Glomerular visceral epithelial cell (primary cell): ENCODE results near the gene CPNE2.

Experiments
- DNase-seq: peaks from one replicate; pipeline ENCODE4 v3.0.0-alpha.2; 2016; ENCODE audit errors: extremely low spot score

The CPNE2 gene

DNA sequence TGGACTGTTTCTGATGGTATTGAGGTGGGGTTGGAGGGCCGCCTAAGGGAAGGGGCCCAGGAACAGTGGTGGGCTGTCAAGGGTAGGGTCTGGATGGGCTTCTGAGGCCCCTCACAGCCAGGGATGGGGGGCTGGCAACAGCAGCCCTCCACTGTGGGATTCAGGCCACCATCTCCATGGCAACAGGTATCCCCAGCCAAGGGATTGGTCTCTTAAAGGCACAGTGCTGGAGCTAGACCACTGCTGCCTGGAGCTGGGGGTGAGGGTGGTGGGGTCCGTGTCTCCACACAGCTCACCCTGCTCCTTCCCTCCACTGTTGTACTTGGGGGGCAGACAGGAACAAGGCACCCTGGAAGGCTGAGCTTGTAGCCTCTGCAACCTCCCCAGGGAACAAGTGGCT, 51.6 kb downstream of the CPNE2 start:
- no peak for DNase-seq

DNA sequence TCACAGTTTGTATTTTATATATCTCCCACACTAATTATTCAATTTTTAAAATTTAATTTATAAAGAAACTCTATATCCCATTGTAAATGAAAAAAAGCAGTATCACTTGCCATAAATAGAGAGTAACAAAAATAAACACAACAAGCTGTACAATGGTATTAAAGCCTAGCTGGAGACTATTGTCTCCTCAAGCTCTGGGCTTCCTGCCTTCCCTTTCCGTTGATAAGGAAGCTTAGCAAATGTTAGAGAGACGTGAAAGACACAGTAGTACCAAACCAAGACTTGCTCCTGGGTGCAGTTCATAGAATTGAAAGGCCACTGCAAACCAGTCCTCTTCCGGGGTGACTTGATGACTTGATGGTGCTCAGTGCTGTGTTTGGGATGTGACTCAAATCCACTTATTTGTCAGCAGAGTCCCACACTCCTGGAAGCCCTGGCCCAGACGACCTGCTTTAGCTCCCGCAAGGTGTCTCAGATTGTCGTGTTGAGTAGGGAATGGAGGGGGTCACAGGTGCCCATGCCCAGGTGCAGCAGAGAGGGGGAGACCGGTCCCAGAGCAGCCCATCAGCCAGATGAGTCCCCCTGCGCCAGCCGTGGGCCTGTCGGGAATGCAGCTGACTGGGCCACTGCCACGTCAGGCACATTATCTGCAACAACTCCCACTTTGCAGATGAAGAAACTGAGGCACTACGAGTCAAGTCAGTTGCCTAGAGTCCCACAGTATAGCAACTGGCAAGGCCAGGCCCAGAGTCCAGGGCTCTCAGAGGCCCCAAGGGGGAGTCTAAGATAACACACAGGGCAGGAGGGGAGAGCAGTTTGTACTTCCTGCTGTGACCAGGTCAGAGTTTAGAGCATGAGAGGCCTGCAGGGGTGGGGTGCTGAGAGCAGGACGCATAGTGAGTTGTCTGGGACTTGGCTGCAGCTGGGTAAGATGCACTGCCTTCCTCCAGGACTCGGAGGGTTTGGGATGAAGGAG, 53.0 kb downstream of the CPNE2 start:
- DNase-seq: no peak

DNA sequence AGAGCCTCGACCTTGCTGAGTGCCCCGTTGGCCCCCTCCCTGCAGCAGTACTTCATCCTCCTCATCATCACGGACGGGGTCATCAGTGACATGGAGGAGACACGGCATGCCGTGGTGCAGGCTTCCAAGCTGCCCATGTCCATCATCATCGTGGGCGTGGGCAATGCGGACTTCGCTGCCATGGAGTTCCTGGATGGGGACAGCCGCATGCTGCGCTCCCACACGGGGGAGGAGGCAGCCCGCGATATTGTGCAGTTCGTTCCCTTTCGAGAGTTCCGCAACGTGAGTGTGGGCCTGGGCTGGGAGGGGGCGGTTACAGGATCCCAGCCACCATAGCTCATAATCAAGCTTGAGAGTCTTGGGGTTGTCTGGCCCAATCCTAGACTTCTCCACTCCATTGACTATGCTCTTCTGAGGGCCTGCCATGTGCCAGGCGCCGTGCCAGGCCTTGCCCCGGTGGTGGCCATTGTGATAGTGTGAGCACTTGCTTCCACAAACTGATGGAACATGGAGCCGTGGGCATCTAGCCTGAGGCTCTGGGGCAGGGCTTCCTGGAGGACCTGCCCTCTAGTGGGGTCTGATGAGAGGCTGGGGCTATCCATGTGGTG, 53.8 kb downstream of the CPNE2 start:
- no peak for DNase-seq

DNA sequence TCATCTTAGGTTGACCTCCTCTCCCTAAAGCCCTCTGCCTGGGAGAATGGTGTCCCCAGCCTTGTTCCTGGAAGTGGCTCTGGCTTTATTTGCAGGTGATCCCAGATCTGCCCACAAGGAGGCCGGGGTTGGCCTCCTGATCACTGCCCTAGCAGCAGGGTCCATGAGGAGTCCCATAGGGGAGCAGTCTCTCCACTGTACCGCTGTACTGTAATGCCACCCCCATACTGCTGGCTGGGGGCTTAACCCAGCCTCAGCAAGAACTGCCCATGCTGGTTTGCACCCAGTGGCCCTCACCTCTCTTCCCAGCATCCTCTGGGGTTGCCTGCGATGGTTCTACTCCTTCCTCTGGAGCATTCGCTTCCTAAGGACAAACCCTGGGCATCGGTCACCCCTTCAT, 54.4 kb downstream of the CPNE2 start:
- peak; percentile 16 for DNase-seq

DNA sequence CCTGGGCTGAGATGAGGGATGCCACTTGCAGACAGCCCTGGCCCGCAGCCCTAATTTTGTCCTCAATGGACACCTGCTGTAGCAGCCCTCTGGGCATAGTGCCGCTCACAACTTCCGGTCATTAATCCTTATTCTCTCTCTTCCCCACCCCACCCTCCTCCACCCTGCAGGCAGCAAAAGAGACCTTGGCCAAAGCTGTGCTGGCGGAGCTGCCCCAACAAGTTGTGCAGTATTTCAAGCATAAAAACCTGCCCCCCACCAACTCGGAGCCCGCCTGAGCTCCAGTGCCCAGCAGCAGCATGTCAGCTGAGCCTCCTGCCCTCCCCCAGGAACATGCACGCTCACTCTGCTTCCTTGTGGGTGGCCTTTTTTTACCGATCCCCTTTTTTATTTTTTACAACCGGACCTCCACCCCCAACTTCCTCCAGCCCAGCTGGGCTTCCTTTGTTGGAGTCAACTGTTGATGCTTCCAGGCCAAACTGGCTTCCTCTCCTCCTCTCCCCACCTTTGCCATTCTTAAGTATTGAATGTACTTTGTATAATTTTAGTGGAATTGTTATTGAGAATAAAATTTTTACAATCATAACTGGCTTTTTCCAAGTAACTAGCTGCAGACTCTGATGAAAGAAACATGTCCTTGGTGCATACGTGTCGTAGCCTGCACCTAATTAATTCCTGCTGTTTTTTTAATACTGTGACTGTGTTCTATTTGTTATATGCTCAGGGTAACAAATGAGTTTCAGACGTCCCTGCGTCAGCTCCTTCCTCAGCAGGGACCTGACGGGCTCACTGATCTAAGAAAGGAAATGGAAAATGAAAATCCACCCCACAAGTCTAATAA, 55.2 kb downstream of the CPNE2 start:
- no peak for DNase-seq

DNA sequence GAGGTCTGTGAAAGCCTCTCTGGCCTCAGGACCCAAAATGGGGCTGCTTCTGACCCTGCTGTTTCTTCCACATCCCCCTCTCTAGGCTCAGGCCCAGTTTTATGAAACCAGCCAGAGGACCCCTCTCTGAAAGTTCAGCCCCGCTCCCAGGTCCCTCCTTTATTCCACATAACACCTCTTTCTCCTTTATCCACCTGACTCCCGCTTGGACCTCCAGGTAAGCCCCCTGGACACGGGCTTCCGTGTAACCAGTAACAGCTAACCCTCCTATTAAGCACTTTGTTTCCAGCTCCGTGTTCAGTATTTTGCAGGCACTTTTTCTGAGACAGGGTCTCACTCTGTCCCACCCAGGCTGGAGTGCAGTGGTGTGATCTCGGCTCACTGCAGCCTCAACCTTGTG, 56.1 kb downstream of the CPNE2 start:
- no peak for DNase-seq

DNA sequence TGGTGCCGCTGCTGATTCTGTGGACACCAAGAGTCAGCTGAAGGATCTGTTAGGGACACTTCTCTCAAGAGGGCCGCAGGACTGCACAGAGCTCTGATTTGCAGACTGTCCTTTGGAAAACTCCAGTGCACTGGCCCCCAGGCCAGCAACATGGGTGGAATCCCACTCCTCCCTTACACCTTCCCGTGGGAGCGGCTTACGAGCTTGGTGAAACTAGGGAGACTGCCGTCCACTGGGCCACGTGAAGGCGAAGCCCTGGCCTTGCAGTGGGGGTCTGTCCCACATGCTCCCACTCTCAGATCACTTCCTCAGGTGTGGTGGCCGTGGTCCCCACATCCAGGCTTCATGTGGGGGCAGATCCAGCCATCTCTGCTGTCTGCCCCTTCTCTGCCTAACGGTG, 57.0 kb downstream of the CPNE2 start:
- no peak for DNase-seq

DNA sequence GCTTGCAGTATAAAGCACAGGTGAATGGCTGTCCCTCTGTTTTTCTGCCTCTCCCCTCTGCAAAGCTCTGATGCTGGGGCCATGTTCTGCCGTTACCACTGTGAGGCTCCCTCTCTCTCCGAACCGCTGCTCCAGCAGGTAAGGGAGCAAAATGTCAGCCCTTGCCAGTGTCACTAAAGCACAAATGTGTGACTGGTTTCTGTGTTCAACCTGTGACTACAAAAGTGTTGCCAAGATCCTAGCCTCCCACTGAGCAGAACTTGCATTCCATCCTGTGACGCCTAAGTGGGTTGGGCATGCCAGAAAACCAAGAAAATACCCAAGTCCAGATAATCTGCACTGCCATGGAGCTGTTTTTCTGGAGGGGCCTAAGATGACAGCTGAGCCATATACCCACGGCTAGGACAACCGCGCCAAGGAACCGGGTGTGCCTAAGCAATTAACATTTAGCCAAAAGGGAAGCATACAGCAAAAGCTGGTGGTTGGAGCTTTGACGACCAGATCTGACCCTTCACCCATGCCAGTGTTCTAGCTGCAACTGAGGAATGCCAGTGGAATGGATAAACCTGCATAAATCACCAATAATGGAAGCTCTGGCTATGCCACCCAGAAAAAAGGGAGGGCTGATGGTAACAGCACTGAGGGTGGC, 58.4 kb downstream of the CPNE2 start:
- DNase-seq: no peak

DNA sequence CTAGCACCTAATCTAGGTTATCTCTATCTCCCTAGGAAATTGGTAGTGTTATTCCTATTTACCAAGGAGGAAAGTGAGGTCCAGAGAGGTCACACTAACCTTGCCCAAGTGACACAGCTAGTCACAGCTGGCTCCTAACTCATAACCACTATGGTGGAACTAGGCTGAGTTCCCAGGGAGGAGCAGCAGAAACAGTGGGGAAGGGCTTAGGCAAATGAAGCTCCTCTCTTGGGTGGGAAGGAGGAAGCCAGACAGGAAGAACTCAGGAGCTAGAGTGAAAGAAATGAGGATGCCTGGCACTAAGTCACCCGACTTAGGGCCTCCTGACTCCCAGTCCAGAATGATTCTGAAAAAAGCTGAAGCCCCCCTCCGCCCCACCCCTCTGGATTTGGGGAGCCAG, 59.0 kb downstream of the CPNE2 start:
- DNase-seq: no peak

DNA sequence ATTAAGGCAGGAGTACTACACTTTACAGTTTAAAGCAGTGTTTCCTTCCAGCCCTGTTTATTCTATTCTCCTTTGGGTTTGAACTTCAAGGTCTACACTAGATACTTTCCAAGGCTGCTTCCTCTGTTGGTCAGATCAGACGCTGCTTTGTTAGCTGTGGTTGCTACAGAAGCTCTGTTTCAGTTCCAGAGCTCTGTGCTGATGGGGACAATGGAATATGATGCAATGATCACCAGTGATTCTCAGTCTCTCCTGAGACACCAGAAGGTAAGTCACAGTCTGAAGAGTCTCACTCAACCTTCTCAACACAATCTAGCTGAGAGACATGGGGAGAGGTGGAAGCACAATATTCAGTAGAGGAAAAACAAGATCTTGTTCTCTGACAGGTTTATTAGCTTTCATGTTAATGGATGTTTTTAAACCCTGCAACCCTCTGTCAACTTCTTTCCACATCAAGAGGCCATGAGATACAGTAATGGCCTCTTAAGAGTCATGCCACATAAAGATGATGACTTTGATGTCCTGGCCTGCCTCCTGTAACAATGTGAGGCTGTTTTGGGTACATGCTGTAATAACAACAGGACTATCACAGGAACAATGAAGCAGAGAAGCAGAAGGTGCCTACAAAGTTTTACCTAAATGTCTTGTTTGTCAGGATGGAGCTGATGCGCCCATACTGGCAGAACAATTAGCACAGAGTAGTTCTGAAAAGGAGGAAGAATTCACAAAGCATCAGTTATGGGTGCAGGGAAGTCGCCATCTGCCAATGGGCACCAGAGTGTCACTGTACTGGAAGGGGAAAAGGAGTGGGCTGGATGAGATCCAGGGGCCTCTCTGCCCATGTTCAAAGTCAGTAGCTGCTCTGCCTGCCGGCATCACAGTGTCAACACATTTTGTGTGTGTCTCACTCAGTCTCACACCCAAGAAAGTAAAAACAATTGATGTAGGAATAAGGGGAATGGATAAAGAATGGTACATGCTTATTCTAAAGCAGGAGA, 60.0 kb downstream of the CPNE2 start:
- DNase-seq: no peak

DNA sequence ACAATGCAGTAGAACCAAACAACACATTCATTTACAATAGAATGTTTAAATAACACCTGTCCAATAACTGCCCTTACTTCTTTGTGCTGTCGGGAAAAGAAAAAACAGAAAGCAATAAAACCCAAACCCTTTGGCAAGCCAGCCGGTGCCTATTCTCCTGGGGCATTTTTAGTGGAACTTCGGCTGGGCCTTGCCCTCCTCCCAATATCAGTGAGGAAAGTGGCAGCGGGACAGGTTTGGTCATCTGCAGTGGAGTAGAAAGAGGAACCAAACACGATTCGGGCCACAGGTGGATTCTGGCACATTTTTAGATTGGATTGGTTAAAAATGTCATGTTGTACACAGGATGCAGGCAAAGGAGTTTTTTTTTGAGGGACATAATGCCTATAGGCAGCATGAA, 61.5 kb downstream of the CPNE2 start:
- no peak for DNase-seq

DNA sequence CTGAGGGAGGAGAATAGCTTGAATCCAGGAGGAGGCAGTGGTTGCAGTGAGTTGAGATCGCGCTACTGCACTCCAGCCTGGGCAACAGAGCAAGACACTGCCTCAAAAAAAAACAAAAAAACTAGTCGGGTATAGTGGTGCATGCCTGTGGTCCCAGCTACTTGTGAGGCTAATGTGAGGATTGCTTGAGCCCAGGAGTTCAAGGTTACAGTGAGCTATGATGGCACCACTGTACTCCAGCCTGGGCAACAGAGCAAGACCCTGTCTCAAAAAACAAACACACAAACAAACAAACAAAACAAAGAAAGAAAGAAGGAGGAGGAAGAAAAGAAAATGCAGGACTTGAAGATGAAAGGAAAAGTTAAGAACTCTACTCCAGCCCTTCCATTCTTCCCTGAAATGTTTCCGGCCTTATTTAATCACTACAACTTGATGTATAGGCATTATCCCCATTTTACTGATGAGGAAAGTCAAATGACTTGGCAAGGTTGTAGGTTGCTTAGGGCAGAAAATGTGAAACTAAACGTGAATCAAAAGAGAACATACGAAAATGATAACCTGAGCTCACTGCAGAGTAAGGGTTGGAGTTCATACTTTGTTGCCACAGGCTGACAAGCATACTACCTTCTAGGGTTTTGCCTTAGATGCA, 63.4 kb downstream of the CPNE2 start:
- DNase-seq: no peak

DNA sequence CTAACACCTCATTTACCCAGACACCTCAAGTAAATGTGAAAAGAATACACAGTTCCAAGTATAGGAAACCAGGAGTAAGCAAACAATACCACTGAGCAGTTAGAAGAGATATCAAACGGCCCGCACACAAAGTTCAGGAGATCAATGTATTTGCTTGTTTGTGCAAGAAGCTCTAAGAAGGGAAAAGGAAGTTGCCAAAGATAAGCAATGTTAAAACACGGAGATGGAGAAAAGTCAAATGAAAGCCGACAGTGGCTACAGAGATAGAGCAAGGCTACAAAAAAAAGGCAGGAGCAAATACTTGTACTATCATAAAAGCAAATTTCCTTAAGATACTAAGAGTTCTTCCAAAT, 63.9 kb downstream of the CPNE2 start:
- DNase-seq: no peak

DNA sequence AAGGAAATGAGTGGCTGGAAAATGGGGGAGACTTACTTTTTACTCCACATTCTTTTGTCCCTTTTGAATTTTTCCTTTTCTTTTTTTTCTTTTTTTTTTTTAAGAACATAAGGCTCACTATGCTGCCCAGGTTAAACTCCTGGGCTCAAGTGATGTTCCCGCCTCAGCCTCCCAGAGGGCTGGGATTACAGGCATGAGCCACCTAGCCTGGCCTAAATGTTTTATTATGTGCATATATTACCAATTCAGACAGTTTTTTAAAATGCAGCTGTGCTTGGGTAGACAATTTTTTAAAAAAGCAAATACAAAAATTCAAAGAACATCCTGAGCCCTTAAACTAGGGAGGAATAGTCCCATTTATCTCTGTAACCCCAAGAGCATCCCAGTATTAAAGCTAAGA, 65.2 kb downstream of the CPNE2 start:
- no peak for DNase-seq

DNA sequence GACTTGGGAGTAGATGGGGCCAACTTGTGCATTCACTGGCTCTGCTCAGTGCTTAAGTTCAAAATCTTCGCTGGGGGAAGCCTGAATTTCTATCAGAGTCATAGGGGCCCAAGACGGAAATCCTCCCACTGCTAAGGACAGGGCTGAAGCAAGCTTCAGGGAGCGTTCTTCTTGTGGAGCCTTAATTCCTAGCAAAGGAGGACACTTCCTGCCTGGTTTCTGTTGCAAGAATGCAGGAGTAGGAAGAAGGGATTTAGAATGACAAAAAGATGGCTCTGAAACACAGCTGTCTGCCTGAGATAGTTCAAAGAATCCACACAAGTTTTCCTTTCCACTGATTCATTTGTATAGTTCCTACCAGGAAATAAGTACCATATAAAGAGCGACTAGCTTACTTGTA, 67.1 kb downstream of the CPNE2 start:
- no peak for DNase-seq

DNA sequence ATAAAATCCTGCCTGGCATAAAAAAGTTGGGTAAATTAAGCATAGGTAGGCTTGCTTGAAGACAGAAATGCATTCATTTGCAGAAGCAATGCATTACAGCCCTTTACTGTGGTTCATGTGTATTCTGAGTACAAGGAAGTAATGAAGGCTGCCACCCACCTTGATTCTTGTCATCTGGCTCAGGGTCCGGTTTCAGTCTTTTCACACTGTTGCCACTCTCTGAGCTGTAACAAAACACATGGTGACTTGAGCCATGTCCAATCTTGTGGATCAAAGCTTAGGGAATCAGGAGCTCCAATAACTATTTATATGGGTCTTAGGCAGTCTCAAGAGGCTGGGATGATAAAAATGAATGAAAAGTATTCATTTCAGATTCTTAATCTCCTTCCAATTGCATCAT, 71.5 kb downstream of the CPNE2 start:
- no peak for DNase-seq

DNA sequence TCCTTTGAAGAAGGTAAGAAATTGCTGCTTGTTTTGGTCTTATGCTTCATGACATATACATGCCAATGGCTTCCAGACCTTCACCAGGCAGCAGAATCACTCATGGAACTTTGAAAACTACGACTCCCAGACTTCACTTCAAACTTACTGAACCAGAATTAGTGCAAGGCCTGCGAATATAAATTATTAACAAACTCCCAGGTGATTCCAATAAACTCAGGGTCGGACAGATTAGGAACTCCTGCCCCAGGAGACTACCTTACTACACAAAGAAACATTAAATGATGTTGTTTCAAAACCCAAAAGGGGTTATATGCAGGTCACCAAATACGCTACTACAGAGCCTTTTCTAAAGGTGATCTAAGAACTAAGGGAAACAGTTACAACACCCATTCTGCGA, 73.1 kb downstream of the CPNE2 start:
- DNase-seq: no peak

DNA sequence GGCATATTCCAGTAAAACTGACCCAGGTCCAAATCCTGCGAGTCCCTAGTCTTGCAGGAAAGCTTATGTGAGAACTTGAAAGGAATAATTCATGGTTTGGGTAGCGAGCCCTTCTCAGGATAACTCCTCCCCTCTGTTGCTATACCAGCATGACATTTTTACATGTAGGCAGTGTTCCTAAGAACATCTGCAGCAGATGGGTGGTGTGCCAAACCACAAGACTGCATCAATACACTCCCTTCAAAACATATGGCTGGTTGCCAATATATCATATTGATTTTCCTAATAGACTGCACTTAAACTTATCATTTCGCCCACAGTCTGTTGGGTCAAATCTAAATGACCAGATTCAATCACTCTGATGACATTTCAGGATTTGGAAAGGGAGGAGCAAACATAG, 73.6 kb downstream of the CPNE2 start:
- DNase-seq: no peak

DNA sequence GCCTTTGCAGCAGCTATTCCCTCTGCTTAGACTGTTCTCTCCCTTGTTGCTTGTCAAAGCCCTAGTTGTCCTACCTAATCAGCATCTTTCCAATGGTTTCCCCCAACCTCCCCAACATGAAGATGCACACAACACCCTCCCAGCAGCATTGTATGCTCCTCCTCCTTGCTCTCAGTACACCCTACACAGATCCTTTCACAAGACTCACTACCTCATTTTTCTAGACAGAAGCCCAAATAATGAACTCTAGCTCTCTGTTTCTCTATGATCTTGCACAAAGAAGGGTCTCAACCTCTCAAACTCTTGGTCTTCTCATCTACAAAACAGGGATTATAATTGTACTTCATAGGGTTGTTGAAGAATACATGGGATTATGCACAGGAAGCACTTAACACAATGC, 74.1 kb downstream of the CPNE2 start:
- no peak for DNase-seq

DNA sequence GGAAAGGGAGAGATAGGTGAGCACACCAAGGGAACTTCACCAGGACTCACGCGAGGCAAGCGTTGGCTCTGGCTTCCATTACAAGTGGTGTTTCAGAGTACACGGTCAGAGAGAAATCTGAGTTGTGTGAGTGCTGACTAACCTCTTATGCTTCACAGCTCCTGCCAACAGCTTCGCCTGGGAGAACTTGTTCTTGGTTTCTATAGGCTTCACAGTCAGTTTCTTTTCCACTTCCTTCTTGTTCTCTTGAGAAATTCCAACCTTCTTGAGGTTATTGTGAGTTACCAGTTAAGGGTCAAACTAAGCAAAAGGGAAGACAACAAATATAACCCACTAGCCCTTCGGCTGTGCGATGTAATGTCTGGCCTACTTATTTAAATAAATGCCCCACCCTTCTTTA, 74.6 kb downstream of the CPNE2 start:
- no peak for DNase-seq
